ENCODE measurements around the gene USF3. TPM values are rescaled to one million over a fixed set of nuclear protein-coding genes. Genes with fewer than 3 reads are reported as not detected.

Gene USF3
- total RNA-seq, 1 donor from 2014 or later = 6.4 TPM

DNA sequence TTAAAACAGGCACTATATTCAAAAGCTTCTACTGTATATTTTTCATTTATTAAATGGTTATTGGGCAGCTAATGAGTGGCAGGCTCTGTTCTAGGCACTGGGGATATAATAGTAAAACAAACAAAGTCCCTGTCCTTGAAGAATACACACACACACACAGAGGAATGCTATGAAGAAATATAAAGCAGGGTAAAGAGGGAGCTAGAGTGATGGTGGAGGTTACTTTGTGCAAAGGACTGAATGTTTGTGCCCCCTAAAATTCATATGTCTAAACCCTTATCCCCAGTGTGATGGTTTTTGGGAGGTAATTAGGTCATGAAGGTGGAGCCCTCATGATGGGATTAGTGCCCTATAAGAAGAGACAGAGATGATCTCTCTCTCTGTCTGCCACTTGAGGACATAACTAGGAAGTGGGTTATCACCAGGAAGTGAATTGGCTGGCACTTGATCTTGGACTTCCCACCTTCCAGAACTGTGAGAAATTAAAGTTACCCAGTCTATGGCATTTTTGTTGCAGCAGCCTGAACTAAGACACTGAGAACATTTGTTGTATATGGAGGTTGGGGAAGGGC, 31.8 kb downstream of the USF3 start:
- H3K4me3 ChIP-seq (ENCODE audit: low read depth, low read length) = no peak overlapping the region
- TF ChIP-seq, protein P1, sequence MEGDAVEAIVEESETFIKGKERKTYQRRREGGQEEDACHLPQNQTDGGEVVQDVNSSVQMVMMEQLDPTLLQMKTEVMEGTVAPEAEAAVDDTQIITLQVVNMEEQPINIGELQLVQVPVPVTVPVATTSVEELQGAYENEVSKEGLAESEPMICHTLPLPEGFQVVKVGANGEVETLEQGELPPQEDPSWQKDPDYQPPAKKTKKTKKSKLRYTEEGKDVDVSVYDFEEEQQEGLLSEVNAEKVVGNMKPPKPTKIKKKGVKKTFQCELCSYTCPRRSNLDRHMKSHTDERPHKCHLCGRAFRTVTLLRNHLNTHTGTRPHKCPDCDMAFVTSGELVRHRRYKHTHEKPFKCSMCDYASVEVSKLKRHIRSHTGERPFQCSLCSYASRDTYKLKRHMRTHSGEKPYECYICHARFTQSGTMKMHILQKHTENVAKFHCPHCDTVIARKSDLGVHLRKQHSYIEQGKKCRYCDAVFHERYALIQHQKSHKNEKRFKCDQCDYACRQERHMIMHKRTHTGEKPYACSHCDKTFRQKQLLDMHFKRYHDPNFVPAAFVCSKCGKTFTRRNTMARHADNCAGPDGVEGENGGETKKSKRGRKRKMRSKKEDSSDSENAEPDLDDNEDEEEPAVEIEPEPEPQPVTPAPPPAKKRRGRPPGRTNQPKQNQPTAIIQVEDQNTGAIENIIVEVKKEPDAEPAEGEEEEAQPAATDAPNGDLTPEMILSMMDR (conservative IDR thresholded peaks at IDR 0.05; ENCODE audit: low read depth, low read length) = no peak
- DNase-seq (ENCODE audit: low read depth) = no peak

- no peak for DNase-seq (ENCODE audit: low read depth)
- TF ChIP-seq, protein P1 (conservative IDR thresholded peaks at IDR 0.05; ENCODE audit: low read depth, low read length) = no peak
- H3K4me3 ChIP-seq (ENCODE audit: low read depth, low read length) = no peak overlapping the region
Measured at GRCh38 chr3:113663761-113664160, 32.7 kb downstream of the USF3 start.

DNA sequence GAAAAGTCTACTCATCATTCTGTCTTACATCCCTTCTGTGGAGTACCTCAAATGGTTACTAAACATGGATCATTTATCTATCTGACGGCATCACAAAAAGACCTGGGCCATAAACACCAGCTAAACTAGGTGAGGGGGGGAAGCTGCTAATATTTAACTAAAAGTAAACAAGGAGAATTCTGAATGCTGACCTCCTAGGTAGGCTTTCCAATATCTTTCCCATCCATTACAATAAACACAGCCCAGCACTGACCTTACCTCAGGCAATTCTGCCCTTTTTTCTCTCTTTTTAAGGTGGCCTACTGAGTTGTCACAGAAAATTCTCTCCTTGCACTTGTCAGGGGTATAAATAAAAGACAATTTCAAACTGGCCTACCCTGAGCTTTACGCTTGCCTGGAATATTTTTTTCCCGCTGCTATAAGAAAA, 33.1 kb downstream of the USF3 start:
- no peak for DNase-seq (ENCODE audit: low read depth)
- TF ChIP-seq, protein P1 (conservative IDR thresholded peaks at IDR 0.05; ENCODE audit: low read depth, low read length) = no peak
- no peak overlapping the region for H3K4me3 ChIP-seq (ENCODE audit: low read depth, low read length)

- no peak for DNase-seq (ENCODE audit: low read depth)
- TF ChIP-seq, protein P1 (conservative IDR thresholded peaks at IDR 0.05; ENCODE audit: low read depth, low read length) = no peak
- H3K4me3 ChIP-seq (ENCODE audit: low read depth, low read length) = no peak overlapping the region
Measured at GRCh38 chr3:113662824-113663223, 33.6 kb downstream of the USF3 start.

DNA sequence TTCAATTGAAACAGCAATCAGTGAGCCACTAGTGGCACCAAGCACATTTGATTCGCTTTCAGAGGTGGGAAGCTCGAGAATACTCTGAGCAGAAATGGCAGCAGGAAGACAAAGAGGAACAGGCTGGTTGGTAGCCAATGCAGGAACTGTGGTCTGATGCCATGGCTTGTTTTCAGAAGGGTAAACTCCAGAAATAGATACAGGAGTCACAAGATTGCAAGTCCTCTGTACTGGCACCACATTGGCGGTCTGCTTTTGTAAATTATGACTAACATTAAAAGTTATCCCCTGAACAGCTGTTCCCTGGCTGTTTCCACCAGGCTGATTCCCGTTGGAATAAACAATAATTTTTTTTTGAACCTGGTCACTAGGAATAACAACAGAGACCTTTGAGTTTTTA, 35.5 kb downstream of the USF3 start:
- TF ChIP-seq, protein P1 (conservative IDR thresholded peaks at IDR 0.05; ENCODE audit: low read depth, low read length) = no peak
- H3K4me3 ChIP-seq (ENCODE audit: low read depth, low read length) = no peak overlapping the region
- DNase-seq (ENCODE audit: low read depth) = no peak

- H3K4me3 ChIP-seq (ENCODE audit: low read depth, low read length) = no peak overlapping the region
- TF ChIP-seq, protein P1 (conservative IDR thresholded peaks at IDR 0.05; ENCODE audit: low read depth, low read length) = no peak
- no peak for DNase-seq (ENCODE audit: low read depth)
Measured at GRCh38 chr3:113660458-113660857, 36.0 kb downstream of the USF3 start.

DNA sequence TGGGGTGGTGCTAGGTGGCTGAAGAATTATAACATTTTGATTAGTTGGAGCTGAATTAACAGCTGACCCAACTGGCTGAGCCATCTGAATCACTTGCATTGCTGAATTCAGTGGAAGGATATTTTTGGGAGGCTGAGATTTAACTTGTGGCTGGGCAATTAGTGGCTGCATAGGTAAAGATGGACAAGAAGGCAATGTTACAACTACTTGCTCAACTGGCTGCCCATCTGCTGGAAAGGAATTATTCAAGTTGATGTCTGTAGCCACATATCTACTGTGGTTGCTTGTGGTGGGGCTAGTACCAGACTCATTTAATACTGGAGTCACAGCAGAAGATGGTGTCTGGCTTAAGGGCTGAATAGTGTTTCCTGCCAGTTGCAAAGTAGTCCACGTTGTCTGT, 36.4 kb downstream of the USF3 start:
- H3K4me3 ChIP-seq (ENCODE audit: low read depth, low read length) = no peak overlapping the region
- no peak for DNase-seq (ENCODE audit: low read depth)
- TF ChIP-seq, protein P1 (conservative IDR thresholded peaks at IDR 0.05; ENCODE audit: low read depth, low read length) = no peak

All from epithelial cell of proximal tubule (primary cell).